ENCODE measurements around the gene EIF4E3. TPM values are rescaled to one million over a fixed set of nuclear protein-coding genes. Genes with fewer than 3 reads are reported as not detected.

EIF4E3 gene
- total RNA-seq, 1 experiment from 2014 or later, result 4.3 TPM

DNA sequence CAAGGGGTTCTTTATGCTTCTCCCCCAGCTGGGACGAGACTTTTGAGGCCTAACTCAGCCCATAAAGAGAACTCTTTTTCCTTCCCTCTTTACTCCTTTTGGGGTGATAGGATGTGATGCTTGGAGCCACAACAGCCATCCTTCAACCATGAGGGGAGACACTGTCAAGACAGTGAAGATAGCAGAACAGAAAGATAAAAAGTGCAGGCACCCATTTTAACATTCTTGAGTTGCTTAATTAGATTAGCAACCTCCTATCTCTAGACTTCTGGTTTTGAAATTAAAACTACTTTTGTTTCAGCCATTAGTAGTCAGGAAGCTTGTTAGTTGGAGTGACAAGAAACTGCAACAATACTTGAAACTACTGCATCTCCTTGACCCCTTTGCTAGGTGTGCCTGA, 34.9 kb upstream of the EIF4E3 start:
- Mint-ChIP-seq H3K27me3 (ENCODE audit: insufficient read depth, unreplicated experiment) (peaks cover 48% of the 10 kb centered on the region), H3K27ac (ENCODE audit: low read depth, unreplicated experiment) (no peak overlapping the region), H3K36me3 (ENCODE audit: insufficient read depth, unreplicated experiment) (no peaks in the 10 kb centered on the region), H3K9me3 (ENCODE audit: unreplicated experiment) (no peaks in the 10 kb centered on the region), H3K4me1 (ENCODE audit: insufficient read depth, unreplicated experiment) (no peaks in the 10 kb centered on the region), H3K4me3 (ENCODE audit: unreplicated experiment) (no peak overlapping the region)
- TF ChIP-seq, protein P1, sequence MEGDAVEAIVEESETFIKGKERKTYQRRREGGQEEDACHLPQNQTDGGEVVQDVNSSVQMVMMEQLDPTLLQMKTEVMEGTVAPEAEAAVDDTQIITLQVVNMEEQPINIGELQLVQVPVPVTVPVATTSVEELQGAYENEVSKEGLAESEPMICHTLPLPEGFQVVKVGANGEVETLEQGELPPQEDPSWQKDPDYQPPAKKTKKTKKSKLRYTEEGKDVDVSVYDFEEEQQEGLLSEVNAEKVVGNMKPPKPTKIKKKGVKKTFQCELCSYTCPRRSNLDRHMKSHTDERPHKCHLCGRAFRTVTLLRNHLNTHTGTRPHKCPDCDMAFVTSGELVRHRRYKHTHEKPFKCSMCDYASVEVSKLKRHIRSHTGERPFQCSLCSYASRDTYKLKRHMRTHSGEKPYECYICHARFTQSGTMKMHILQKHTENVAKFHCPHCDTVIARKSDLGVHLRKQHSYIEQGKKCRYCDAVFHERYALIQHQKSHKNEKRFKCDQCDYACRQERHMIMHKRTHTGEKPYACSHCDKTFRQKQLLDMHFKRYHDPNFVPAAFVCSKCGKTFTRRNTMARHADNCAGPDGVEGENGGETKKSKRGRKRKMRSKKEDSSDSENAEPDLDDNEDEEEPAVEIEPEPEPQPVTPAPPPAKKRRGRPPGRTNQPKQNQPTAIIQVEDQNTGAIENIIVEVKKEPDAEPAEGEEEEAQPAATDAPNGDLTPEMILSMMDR (IDR thresholded peaks at IDR 0.05; ENCODE audit: unreplicated experiment), result no peak
- DNase-seq (ENCODE audit: unreplicated experiment), result no peak
- ChIA-PET POLR2A (no interaction called here), CTCF (interaction anchor here (1.3 kb wide), 1 partner anchor 24 kb away, joined by 3 read pairs; no protein-coding TSS in a partner anchor)
- intact Hi-C loops (cut with micrococcal nuclease), result no loop called here
- no TSS peak for BruUV-seq (replicated peaks)

DNA sequence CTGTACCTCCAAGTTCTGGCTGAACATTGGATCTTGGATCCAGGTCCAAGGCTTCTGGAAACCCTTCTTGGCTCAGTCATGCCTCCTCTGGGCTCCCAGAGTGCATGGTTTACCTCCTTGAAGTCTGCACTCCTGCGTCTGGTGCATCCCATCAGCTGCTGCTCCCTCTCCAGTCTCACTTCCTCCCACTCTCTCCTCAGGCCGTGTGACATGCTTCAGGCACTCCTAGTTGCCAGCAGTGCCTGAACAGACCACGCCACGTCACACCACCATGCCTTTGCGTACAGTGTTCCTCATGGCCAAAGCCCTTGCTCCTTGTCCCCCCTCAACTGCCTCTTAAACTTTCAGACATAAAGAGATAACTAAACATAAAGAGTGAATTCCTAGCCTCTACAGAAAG, 34.2 kb upstream of the EIF4E3 start:
- no peak overlapping the region for H3K27ac Mint-ChIP-seq (ENCODE audit: low read depth, unreplicated experiment)
- H3K4me1 Mint-ChIP-seq (ENCODE audit: insufficient read depth, unreplicated experiment), result no peaks in the 10 kb centered on the region
- no peak overlapping the region for H3K4me3 Mint-ChIP-seq (ENCODE audit: unreplicated experiment)
- ChIA-PET CTCF (no interaction called here), POLR2A (no interaction called here)
- H3K36me3 Mint-ChIP-seq (ENCODE audit: insufficient read depth, unreplicated experiment), result no peaks in the 10 kb centered on the region
- intact Hi-C loops (cut with micrococcal nuclease), result no loop called here
- no peaks in the 10 kb centered on the region for H3K9me3 Mint-ChIP-seq (ENCODE audit: unreplicated experiment)
- H3K27me3 Mint-ChIP-seq (ENCODE audit: insufficient read depth, unreplicated experiment), result peaks cover 47% of the 10 kb centered on the region
- no peak for DNase-seq (ENCODE audit: unreplicated experiment)
- TF ChIP-seq, protein P1 (IDR thresholded peaks at IDR 0.05; ENCODE audit: unreplicated experiment), result no peak
- BruUV-seq (replicated peaks), result no TSS peak

DNA sequence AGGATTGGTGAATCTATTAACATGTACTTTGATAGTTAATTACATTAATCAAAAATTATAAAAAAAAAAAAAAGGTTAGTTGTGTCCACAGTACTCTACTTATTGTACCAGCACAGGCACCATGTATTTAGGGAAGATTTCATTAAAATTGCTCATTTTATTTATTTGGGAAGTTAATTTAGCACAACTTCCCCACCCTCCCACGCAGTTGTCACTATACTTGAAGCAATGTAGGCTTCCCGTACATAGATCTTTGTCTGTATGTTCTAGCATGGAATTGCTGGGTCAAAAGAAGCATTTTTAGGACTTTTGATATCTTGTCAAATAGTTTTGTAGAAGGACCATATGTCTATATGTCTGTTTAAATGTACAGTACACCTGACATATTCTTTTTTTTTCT, 32.9 kb upstream of the EIF4E3 start:
- peaks cover 38% of the 10 kb centered on the region for H3K27me3 Mint-ChIP-seq (ENCODE audit: insufficient read depth, unreplicated experiment)
- no peak for DNase-seq (ENCODE audit: unreplicated experiment)
- CTCF ChIA-PET, result no interaction called here
- TF ChIP-seq, protein P1 (IDR thresholded peaks at IDR 0.05; ENCODE audit: unreplicated experiment), result no peak
- BruUV-seq (replicated peaks), result no TSS peak
- H3K4me3 Mint-ChIP-seq (ENCODE audit: unreplicated experiment), result no peak overlapping the region
- no peaks in the 10 kb centered on the region for H3K36me3 Mint-ChIP-seq (ENCODE audit: insufficient read depth, unreplicated experiment)
- POLR2A ChIA-PET, result no interaction called here
- H3K4me1 Mint-ChIP-seq (ENCODE audit: insufficient read depth, unreplicated experiment), result no peaks in the 10 kb centered on the region
- H3K9me3 Mint-ChIP-seq (ENCODE audit: unreplicated experiment), result no peaks in the 10 kb centered on the region
- intact Hi-C loops (cut with micrococcal nuclease), result no loop called here
- no peak overlapping the region for H3K27ac Mint-ChIP-seq (ENCODE audit: low read depth, unreplicated experiment)

DNA sequence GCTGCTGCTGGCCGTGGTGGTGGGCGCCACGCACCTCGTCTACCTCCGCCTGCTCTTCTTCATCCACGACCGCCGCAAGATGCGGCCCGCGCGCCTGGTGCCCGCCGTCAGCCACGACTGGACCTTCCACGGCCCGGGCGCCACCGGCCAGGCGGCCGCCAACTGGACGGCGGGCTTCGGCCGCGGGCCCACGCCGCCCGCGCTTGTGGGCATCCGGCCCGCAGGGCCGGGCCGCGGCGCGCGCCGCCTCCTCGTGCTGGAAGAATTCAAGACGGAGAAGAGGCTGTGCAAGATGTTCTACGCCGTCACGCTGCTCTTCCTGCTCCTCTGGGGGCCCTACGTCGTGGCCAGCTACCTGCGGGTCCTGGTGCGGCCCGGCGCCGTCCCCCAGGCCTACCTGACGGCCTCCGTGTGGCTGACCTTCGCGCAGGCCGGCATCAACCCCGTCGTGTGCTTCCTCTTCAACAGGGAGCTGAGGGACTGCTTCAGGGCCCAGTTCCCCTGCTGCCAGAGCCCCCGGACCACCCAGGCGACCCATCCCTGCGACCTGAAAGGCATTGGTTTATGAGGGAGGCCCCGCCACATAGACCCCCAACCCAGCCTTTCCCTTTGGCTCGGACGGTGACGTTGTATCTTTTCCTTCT, 29.5 kb upstream of the EIF4E3 start:
- H3K27me3 Mint-ChIP-seq (ENCODE audit: insufficient read depth, unreplicated experiment), result peaks cover 18% of the 10 kb centered on the region
- intact Hi-C loops (cut with micrococcal nuclease), result no loop called here
- no peaks in the 10 kb centered on the region for H3K9me3 Mint-ChIP-seq (ENCODE audit: unreplicated experiment)
- DNase-seq (ENCODE audit: unreplicated experiment), result no peak
- ChIA-PET POLR2A (interaction anchor here (0.7 kb wide), 1 partner anchor 26 kb away, joined by 3 read pairs; no protein-coding TSS in a partner anchor), CTCF (no interaction called here)
- no TSS peak for BruUV-seq (replicated peaks)
- TF ChIP-seq, protein P1 (IDR thresholded peaks at IDR 0.05; ENCODE audit: unreplicated experiment), result no peak
- H3K27ac Mint-ChIP-seq (ENCODE audit: low read depth, unreplicated experiment), result no peak overlapping the region
- no peaks in the 10 kb centered on the region for H3K4me1 Mint-ChIP-seq (ENCODE audit: insufficient read depth, unreplicated experiment)
- peak overlapping the region; percentile 25 for H3K4me3 Mint-ChIP-seq (ENCODE audit: unreplicated experiment)
- no peaks in the 10 kb centered on the region for H3K36me3 Mint-ChIP-seq (ENCODE audit: insufficient read depth, unreplicated experiment)

All from MCF 10A (cell line).